HG03432 (cell line): ENCODE data around the gene TMEM43.

Experiments used
- ATAC-seq: cut with Tn5 transposase; IDR thresholded peaks from one replicate; pipeline ENCODE4 v1.9.1; 2021; ENCODE audit warnings: mild to moderate bottlenecking, moderate library complexity; ENCODE audit not compliant: unreplicated experiment

Gene TMEM43

GRCh38 chr3:14121859-14122258 lies 3.0 kb upstream of the TMEM43 start:
- ATAC-seq, result no peak

- no peak for ATAC-seq
These were observed 2.6 kb upstream of the TMEM43 start for GRCh38 chr3:14122301-14122700.

- ATAC-seq, result no peak
These were observed 1.3 kb upstream of the TMEM43 start for GRCh38 chr3:14123308-14124222.

DNA sequence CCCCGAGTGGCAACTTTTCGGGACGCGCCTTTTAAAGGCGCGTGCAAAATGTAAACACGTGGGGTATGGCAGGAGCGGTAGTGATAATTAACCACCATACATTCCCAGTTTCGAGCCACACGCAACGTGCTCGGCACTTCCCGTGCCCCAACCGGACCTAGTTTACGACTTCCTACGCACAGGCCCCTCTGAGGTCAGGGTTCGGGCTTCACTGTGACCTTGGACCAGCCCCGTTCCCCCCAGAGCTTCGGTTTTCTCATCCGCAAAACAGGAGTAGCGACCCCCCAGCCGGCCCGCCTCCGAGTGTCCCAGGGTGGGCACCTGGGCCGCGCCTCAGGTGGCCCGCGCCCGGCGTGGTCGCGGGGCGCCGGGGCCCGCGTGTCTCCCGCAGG lies 633 bp upstream of the TMEM43 start:
- ATAC-seq, result peak; percentile 56

GRCh38 chr3:14125193-14126016 lies 553 bp downstream of the TMEM43 start:
- peak; percentile 30 for ATAC-seq

DNA sequence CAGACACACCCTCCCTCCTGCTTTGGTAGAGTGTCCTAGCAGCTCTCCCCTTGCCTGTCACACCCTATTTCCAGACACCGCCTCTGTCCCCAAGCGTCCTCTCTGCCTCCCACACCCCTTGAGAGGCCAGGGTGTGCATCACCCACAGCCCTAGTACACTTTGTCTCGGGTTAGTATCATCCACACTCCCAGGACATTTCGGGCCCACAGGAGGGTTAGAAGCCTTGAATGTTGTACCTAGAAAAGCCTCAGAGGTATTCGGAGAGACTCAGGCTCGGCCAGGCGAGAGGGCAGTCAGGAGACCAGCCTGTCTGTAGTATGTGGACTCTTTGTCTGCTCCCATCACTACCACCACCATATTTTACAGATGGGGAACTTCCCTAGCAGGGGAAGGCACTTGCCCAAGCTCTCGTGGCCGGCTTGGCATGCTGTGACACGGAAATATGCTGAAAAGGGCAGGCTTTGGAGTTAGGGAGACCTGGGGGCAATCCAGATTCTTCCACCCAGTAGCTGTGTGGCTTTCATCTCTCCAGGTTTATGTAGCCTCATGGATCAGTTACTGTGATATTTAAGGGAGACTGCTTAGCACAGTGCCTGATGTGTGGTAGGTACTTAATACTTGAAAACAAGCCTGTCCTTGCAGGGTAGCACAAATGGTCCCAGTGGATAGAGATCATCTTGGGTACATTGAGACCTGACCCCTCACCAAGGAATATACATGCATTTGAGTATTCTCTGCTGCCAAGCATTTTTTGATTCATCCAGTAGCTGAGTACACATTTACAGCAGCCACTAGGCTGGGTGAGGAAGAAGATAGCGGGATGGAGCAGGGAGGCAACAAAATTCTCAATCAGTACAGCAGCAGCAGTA lies 1.4 kb downstream of the TMEM43 start:
- ATAC-seq, result no peak

GRCh38 chr3:14126887-14127505 lies 2.1 kb downstream of the TMEM43 start:
- ATAC-seq, result no peak

GRCh38 chr3:14127516-14128161 lies 2.8 kb downstream of the TMEM43 start:
- no peak for ATAC-seq

- no peak for ATAC-seq
These were observed 3.9 kb downstream of the TMEM43 start for GRCh38 chr3:14128724-14129123.

DNA sequence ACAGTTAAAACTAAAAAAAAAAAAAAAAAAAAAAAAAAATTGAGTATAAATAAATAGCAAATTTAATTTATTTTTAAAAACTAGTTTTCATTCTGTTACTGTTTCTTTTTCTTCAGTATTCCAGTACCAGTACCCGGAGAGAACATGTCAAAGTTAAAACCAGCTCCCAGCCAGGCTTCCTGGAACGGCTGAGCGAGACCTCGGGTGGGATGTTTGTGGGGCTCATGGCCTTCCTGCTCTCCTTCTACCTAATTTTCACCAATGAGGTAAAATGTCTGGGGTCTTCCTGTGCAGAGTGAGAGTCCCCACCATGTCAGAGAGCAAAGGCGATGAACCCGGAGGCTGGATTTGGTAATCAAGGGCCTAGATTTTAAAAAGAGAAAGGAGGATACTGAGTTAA lies 4.4 kb downstream of the TMEM43 start:
- ATAC-seq, result no peak

DNA sequence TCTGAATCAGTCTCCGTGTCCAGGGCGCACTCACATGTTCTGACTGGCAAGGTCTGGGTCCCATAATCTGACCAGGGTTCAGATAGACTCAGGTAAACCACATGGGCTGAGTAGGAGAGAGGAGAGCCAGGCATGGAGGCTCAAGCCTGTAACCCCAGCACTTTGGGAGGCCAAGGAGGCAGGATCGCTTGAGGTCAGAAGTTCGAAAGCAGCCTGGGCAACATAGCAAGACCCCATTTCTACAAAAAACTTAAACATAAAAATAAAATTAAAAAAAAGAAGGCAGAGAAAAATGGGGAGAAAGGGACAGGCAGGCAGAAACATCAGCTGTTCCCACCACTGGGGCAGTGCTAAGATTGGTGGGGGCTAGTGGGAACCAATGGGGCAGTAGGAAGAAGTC lies 5.4 kb downstream of the TMEM43 start:
- no peak for ATAC-seq

DNA sequence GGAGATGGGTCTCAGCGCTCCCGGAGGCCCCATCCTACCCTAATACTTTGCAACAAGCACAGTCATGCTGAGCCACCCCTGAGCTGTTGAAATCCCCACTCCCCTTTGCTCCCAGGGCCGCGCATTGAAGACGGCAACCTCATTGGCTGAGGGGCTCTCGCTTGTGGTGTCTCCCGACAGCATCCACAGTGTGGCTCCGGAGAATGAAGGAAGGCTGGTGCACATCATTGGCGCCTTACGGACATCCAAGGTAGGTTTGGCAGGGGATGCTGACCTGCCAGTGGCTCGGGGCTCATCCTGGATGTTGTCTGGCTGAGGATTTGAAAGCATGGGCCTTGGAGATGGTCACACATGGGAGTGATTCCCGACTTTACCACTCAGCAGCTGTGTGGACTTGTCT lies 5.9 kb downstream of the TMEM43 start:
- no peak for ATAC-seq

DNA sequence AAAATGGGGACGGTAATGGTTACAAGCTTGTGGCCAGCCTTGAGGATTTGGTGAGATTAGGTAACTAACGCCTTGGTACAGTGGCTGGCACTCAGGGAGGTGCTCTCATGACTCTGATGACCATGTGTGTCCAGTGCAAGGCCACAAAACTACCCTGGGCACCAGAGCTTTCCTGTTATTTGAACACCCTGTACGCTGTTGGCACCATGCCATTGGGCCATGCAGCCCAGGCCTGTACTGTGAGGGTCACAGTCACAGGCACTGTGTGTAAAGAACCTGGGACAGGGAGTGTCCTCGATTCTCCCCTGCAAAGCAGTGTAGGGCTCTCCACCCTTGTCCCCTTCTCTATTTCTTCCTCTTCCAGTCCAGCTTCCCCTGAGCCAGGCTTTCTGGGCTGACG lies 6.3 kb downstream of the TMEM43 start:
- no peak for ATAC-seq

- ATAC-seq, result no peak
These were observed 7.3 kb downstream of the TMEM43 start for GRCh38 chr3:14132120-14132519.

DNA sequence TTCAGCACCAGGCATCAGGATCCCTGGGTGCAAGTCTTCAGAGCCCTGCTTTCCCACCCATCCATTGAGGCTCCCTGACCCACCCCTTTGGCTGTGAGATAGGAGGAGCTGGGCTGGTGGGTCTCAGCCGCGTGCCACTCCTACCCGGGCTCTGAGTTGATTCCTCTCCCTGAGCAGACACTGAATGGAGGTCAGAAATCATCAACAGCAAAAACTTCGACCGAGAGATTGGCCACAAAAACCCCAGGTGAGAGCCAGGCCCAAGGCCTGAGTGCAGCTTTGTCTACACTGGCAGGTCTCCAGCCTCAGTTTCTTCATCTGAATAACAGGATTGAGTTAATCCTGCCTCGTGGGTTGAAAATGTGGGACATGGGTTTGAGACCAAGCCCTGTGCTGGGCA lies 7.8 kb downstream of the TMEM43 start:
- ATAC-seq, result no peak

DNA sequence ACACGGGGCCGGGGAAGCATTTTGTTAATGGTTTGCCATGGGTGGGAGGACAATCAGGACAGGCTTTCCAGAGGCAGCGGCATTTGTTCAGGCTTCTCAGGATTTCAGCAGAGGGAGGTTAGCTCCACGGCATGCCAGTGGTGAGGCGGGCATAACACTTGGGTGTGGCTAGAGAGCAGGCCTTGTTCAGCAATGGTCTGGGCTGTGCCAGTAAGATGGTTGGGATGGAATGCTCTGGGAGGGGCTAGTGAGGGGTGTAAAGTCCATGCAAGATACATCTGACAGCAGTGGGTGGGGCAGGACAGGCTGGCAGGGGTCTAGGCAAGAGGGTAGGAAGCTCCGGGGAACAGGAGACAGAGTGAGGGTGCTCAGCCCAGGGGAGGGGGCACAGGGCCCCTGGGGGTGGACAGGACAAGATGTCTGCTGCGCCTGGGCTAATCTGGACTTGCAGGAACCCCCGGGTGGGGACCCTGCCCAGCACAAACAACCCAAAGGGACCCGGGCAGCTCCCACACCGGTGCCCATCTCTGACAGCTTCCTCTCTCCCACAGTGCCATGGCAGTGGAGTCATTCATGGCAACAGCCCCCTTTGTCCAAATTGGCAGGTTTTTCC lies 8.4 kb downstream of the TMEM43 start:
- no peak for ATAC-seq

DNA sequence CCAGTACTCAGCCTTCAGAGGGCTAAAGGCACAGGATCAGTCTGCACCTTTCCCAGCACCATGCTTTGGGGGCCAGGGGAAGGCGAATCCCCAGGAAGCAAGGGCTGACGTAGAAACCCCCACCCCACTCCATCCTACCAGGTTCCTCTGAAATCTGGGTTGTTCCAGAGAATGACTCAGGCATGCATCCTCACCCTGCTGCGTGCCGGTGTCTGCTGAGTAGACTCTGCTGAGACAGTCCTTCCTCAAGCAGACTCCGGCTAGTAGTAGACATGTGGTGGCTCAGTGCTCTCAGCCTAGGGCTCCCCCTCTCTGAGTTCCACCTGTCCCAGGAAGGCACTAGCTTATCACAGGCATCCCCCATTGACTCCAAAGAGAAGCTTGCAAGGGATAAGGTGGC lies 9.0 kb downstream of the TMEM43 start:
- ATAC-seq, result no peak

- ATAC-seq, result no peak
These were observed 9.4 kb downstream of the TMEM43 start for GRCh38 chr3:14134291-14134690.

- ATAC-seq, result no peak
These were observed 10.7 kb downstream of the TMEM43 start for GRCh38 chr3:14135581-14135980.

DNA sequence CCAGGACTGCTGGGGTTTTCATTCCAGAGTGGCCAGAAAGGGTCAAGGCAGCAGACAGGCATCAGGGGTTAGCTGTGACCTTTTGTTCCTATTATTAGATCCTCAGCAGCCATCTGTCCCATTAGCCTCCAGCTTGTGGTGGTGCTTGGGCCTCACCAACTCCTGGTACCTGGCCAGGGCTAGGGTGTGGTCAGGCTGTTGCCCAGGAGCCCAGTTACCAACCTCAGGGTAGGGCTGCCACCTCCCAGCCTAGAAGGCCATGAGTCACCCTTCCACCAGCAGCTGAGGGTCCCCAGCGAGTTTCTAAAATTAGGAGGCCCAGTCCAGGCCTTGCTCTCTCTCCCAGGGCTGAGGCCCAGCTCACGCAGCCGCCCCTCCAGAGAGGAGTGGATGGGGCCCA lies 12.2 kb downstream of the TMEM43 start:
- no peak for ATAC-seq
